ENCODE data around the gene SLC22A23.

SLC22A23 gene

GRCh38 chr6:3468585-3468984 lies 11.7 kb upstream of the SLC22A23 start:
- DNase-seq, result no peak

DNA sequence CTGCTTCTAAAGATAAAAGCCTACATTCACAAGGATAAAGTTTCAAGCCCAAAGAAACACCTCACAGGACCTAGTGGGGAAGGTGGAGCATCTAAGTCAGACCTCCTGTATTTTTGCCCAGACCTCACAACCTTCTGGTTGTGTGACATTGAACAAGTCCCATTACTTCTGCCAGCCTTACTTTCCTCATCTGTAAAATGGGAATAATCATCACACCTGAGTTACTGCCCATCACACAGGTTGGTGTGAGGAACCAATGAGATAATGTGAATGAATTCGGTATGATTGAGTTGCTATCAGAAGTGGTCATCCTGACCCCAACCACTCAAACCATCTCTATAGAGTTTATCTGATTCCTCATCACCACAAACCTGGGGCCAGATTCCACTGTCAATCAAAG lies 11.1 kb upstream of the SLC22A23 start:
- DNase-seq, result no peak

GRCh38 chr6:3466488-3467219 lies 9.8 kb upstream of the SLC22A23 start:
- no peak for DNase-seq

GRCh38 chr6:3460253-3460652 lies 3.4 kb upstream of the SLC22A23 start:
- no peak for DNase-seq

DNA sequence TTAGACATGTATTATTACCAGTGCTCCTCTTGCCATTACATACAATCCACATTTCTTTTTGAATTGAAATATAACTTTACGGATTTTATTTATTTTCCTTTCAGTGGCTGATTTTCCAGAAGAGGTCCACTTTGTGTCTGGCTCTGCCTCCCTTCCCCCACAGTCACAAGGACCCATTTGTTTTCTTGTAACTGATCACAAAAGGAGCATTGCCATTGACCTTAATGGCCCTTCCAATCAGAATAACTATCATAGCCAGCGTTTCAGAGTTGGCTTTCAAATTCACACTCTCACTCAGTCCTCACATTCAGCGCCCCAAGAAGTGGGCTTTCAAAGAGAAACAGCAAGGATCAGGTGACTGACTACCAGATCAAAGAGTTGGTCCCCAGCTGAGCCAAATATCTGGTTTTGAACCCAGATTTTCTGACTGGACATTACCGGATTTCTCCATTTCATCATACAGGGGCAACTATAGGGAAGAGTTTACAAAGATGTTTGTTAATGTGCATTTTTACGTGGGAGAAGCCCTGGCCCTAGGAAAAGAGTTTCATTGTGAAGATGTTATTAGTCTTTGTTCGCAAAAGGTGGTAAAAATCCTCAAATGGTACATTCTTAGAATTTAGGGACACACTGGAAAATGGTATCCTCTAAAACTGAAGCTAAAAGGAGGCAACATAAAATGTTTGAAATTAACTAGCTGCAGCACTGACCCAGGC lies 2.0 kb upstream of the SLC22A23 start:
- no peak for DNase-seq

DNA sequence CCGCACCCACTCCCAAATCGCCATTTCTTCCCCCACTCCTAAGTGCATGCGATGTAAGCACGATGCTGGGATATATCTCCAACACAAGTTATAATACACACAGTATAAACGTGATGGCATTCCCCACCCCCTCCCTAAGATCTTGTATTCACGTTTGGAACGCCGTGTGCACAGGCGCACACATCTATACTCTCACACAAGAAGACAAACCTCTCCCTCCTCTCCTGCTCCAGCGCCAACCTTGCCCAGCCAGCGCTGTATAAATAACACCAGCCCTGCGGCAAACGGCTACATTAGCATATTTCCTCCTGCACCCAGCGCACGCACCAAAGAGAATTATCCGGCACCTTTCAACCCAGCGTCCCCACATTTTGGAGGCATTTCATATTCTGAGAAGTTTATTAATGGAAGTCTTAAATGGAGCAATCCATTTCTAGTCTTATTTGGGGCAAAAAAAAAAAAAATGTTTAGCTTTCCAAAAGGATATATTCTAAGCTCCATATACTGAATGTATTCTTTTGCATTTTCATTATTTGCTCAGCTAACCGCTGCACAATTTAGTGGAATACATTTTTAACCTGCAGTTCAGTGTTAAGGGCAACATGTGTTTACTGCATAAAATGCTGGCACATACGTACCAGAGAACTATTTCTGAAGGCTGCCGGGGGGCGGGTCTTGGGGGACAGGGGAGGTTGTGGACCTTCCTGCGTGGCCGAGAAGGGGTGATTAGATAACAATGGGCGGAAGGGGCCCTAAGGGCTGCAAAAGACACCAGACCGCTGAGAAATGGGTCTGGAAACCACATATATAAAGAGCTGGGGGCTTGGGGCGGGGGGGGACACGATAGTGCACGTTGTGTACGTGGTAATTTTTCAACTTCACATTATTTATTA lies 1.1 kb upstream of the SLC22A23 start:
- DNase-seq, result peak; percentile 49

GRCh38 chr6:3456395-3456897 lies 404 bp downstream of the SLC22A23 start:
- no peak for DNase-seq

GRCh38 chr6:3455569-3456394 lies 1.1 kb downstream of the SLC22A23 start:
- DNase-seq, result no peak

- no peak for DNase-seq
These were observed 1.7 kb downstream of the SLC22A23 start for GRCh38 chr6:3455147-3455568.

GRCh38 chr6:3454273-3455010 lies 2.4 kb downstream of the SLC22A23 start:
- DNase-seq, result no peak

GRCh38 chr6:3453413-3454272 lies 3.2 kb downstream of the SLC22A23 start:
- no peak for DNase-seq

DNA sequence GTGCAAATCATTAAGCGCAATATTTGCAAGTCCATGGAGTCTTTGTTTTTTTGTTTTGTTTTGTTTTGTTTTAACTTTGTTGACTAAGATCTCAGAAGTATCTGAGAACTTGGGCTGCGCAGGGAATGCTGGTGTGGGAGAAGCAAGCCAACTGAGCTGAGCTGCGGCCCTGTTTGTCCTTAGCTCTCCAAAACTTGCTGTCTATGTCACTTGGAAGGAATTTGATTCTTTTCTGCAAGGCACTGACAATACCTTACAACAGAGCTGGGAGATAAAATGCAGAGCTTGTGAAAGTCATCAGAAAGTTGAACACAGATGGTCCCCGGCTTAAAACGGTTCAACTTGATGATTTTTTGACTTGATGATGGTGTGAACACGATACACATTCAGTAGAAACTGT lies 5.4 kb downstream of the SLC22A23 start:
- DNase-seq, result no peak

DNA sequence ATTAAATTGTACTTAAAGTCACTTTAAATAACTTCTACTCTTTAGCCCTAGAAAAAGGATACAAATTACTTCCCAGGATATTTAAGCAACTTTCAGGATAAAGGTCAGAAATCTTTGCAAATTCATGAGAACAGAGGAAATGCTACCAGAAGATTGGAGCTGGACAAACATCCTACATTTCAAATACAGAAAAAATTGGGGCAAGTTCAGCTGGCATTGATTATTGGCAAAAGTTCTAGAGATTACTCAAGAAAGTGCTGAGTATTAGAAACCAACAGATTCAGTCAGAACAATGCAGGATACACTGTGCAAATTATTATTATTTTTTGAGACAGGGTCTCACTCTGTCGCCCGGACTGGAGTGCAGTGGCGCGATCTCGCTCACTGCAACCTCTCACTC lies 6.0 kb downstream of the SLC22A23 start:
- DNase-seq, result no peak

GRCh38 chr6:3449750-3450305 lies 7.0 kb downstream of the SLC22A23 start:
- DNase-seq, result no peak

DNA sequence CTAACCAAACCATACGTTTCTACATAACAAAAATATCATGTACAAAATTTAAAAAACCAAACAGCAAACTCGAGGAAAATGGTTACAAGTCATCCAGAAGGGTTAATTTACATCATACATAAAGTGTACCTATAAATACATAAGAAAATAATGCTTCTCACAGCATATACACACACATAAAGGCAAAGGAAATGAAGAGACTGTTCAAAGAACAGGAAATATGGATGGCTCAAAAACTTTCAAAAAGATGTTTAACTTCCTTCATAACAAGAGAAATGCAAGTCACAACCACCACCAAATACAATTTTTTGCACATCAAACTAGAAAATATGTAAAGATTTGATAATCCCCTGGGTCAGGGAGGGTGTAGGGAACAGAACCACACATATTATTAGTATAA lies 7.5 kb downstream of the SLC22A23 start:
- DNase-seq, result no peak

DNA sequence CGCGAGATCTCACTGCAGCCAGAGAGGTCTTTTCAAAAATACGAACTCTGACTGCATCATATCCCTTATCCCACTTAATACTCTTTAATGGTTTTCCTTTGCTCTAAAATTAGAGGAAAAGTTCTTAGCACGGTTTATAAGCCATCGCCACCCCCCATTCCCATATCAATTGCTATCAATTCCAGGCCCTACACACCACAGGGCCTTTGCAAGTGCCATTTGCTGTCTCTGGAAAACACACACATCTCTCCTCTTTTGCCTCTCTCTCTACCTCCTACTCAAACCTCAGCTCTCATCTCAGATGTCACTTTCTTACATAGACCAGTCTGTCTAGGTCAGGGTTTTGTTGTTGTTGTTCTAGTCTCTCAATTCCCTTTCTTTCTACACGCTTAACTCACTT lies 9.8 kb downstream of the SLC22A23 start:
- no peak for DNase-seq

DNA sequence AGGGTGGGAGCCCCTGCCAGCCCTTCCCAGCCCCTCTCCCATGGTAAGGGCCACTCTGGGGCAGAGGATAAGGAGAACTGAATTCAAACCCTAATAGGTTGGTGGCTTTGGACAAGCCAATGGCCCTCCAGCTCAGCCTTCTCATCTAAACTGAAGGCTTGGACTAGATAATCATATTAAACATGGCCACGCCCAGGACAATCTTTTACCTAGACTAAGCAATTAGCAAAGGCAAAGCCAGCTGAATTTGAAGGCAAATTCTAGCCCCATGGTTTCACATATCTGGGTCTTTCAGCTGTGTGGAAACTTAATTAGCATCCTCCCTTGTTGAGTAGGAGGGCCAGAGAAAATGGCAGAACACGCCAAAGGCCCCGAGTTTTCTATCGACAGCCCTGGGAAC lies 10.7 kb downstream of the SLC22A23 start:
- DNase-seq, result no peak

DNA sequence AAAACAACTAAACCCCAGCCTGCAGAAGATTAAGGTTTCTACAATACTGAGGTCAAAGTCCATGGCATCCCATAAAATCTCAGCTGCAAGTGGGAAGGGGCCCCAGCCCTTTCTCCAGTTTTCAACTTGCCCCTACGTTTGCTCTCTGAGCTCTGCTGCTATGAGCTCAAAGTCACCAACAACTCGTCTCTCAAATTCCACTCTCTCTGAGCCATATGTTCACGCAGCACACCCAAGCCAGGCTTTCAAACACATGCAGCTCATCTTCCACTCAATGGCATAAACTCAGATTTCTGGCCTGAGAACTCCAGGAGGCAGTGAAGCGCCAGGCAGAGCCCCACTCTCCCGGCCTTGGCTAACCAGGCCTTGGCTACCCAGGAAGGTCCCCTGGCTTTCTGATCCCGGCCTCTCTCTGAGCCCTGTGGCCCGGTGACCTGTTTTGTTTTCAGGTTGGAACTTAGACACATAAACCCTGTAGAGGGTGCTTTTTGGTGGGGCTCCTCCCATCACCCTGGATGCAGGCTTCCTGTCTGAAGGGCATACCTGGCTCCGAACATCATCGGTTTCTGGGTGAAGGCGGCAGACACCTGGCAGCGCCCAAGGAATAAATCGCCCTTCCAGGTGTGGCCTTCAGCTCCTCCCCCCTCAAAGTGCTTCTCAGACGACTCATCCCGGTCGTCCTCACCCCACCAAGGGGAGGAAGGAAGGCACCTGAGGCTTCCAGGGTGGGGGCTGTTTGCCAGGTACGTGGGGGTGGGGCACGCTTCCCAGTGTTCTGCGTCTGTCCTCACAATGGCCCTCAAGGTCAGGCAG lies 12.4 kb downstream of the SLC22A23 start:
- no peak for DNase-seq

- DNase-seq, result no peak
These were observed 13.7 kb downstream of the SLC22A23 start for GRCh38 chr6:3443221-3443515.

Data from NCI-H510A (cell line).